K562 (cell line): Measurements from ENCODE around the gene BHLHE40. TPM values are rescaled to one million over a fixed set of nuclear protein-coding genes. Genes with fewer than 3 reads are reported as not detected.

Experiments
- CHD7 ChIP-seq: fragments of 200-600 bp; sonication (generic); IDR thresholded peaks from one replicate; pipeline ENCODE4 v1.6.1; 2012; ENCODE audit warnings: mild to moderate bottlenecking, low read depth, low read length, inconsistent platforms
- CTBP1 ChIP-seq: fragments of 450-650 bp; IDR thresholded peaks from 2 replicates; pipeline ENCODE4 v1.6.1; 2016; ENCODE audit warnings: borderline replicate concordance
- FOXA1 ChIP-seq: fragments of 450-650 bp; IDR thresholded peaks from 2 replicates; pipeline ENCODE4 v1.6.1; 2016; ENCODE audit warnings: mild to moderate bottlenecking, borderline replicate concordance
- MTA3 ChIP-seq: fragments of 450-650 bp; formaldehyde crosslinking; IDR thresholded peaks from 2 replicates; pipeline ENCODE4 v1.6.1; 2017; ENCODE audit warnings: mild to moderate bottlenecking, borderline replicate concordance
- NFE2L1 ChIP-seq: fragments of 450-650 bp; IDR thresholded peaks from 2 replicates; pipeline ENCODE4 v1.6.1; 2016; ENCODE audit warnings: missing genetic modification characterization, low read depth, mild to moderate bottlenecking, missing compliant biosample characterization, moderate library complexity, borderline replicate concordance
- RNF219 ChIP-seq: fragments of 250-450 bp; sonication (Bioruptor Pico); IDR thresholded peaks from 2 replicates; pipeline ENCODE4 v1.5.0; 2022; ENCODE audit warnings: mild to moderate bottlenecking
- SMARCE1 ChIP-seq: fragments of 450-650 bp; IDR thresholded peaks from 2 replicates; pipeline ENCODE4 v1.7.1; 2016; ENCODE audit warnings: mild to moderate bottlenecking
- TFE3 ChIP-seq: fragments of 450-650 bp; formaldehyde crosslinking; IDR thresholded peaks from 2 replicates; pipeline ENCODE4 v1.4.0; 2020; ENCODE audit warnings: mild to moderate bottlenecking, mixed read lengths
- ZNF384 ChIP-seq: IDR thresholded peaks from 2 replicates; pipeline ENCODE4 v1.6.1; 2012; ENCODE audit warnings: low read depth, low read length, improper control_type of control experiment
- ZNF695 ChIP-seq: fragments of 450-650 bp; formaldehyde crosslinking; IDR thresholded peaks from 2 replicates; pipeline ENCODE4 v1.4.0; 2020; ENCODE audit warnings: mild to moderate bottlenecking, moderate library complexity
- ZNF696 ChIP-seq: fragments of 250-450 bp; sonication (Bioruptor Pico); conservative IDR thresholded peaks from 2 replicates; pipeline ENCODE4 v1.4.0; 2020; ENCODE audit warnings: mild to moderate bottlenecking, moderate library complexity
- ZNF717 ChIP-seq: fragments of 250-450 bp; sonication (Bioruptor Pico); IDR thresholded peaks from 2 replicates; pipeline ENCODE4 v1.5.0; 2021
- polyA plus RNA-seq, 8 experiments: library from polyadenylated mRNA; depleted of rRNA in 4 of 8; stranded (reverse) in 5 of 8; unstranded in 3 of 8; fragments of >200 nt; fragmentation: Nextera tagmentation in 2 of 8; fragmentation: Illumina TruSeq in 1 of 8; extraction: Ambion mirVana in 2 of 8; extraction: Trizol in 1 of 8; gene quantifications; 2 replicates each; pipeline versions ENCODE4 v1.2.1 to v1.2.3, GENCODE V29; 2011 to 2014; ENCODE audit warnings: inconsistent platforms in 1 of 8, missing spikeins in 1 of 8
- total RNA-seq, 7 experiments: library from RNA; depleted of rRNA in 6 of 7; stranded (reverse); fragments of >200 nt in 6 of 7; fragmentation: Illumina TruSeq in 2 of 7; extraction: Trizol in 2 of 7; gene quantifications; 2 replicates each; pipeline versions ENCODE4 v1.2.1 to v1.2.3, GENCODE V29; 2011 to 2021; ENCODE audit warnings: low replicate concordance in 1 of 7

BHLHE40 gene
- total and polyA plus RNA-seq, 9 of the 15 experiments (the other 6 are each of a cell fraction or from before 2014, with no cell fraction given): 12.0 to 83.9 (median 31.4) TPM

- TF ChIP-seq CHD7: no peak
- no peak for TF ChIP-seq MTA3
- TF ChIP-seq TFE3 (CRISPR knock-in tag): no peak
- peak; percentile 14; the same call in 1 of the 2 replicates for TF ChIP-seq CTBP1
- no peak for TF ChIP-seq ZNF384
- no peak for TF ChIP-seq FOXA1
- TF ChIP-seq ZNF696 (CRISPR knock-in tag): no peak; the same call in 1 of the 2 replicates
- no peak for TF ChIP-seq SMARCE1
- no peak for TF ChIP-seq ZNF695 (CRISPR knock-in tag)
- TF ChIP-seq NFE2L1 (tag): no peak
- no peak for TF ChIP-seq ZNF717 (CRISPR knock-in tag)
- TF ChIP-seq RNF219 (CRISPR knock-in tag): no peak
Measured at GRCh38 chr3:5010706-5011554, 31.7 kb downstream of the BHLHE40 start (continued).
